Activated naive CD4-positive, alpha-beta T cell treated with Interleukin-2 at 50 U/mL for 16 hours (primary cell): ENCODE measurements around the gene MRTO4.
"Not testable (repeated sequence)": the region's sequence is repeated elsewhere in the genome, so short reads cannot be mapped to it uniquely, and the experiment has no call there.

ENCODE experiments used
- DNase-seq: peaks from one replicate; pipeline ENCODE4 v3.0.0-alpha.2; 2020

The MRTO4 gene

DNA sequence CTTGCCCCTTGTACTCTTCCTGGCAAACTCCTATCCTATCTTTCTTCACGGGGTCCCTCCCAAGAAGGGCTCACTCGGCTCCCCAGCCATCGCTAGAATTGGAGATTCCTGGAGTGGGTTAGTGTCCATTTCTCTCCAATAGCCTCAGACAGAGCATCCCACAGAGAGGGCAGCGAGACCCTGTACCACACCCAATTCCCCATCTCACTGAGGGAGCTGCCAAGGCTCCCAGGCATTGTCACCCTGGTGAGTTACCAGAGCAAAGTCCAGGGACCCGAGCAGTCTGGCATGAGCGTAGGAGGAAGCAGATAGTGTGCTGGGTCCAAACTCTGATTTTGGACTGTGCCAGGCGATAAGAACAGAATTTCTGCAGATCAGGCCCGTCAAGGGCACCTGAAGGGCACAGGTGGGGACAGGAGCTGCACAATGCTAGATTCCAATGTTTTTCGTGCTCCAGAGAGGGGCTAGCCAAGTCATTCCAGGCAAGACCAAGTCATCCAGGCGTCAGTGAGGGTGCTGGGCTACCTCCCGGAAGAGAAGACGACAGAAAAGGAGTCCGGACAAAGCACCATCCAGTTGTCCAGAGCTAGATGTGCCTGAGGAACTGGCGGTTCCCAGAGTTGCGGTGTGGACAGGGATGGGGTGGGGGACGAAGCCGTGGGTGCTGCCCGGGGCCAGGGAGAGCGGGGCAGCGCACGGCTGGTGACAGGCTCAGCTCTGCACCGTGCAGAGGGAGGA, 21.7 kb downstream of the MRTO4 start:
- DNase-seq = no peak

DNA sequence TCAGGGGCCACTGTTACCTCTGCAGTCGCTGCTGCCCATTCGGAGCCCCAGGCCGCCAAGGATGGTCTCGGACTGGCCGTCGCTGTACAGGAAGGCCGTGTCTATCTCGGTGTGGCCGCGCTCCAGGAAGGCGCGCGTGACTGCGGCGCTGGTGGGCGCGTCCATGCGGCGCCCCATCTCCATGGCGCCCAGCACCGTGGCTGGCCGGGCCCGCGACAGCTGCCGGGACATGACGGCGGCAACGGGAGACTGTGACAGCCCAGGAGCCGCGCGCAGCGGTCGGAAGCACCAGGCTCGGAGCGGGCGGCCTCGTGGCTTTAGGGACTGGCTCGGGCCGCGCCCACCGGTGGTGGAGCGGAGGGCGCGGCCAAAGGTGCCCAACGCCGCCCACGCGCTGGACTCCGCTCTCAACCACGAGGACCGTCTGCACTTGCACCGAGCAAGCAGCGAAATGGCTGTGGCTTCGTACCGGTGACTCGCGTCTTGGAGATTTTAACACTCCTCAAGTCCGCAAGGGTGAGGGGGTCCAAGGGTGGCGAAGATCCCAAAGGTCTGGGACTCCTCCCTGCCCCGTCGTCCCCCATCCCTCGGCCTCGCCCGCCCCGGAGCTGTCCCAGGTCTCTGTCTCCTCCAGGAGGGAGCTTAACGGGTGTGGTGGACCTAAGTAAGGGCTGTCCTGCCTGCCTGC, 22.4 kb downstream of the MRTO4 start:
- DNase-seq = not testable (repeated sequence)

DNA sequence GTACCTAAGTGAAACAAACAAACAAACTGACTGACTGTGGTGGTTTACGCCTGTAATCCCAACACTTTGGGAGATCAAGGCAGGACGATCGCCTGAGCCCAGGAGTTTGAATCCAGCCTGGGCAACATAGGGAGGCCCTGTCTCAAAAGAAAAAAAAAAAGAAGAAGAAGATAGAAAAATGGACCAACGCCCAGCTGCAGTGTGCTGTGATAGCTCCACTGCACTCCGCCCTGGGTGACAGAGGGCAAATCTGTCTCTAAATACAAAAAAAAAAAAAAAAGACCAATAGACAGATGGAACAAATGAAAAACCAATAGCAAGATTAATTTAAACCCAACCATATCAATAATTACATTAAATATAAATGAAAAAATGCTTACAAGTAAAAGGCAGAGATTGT, 23.0 kb downstream of the MRTO4 start:
- no peak for DNase-seq

DNA sequence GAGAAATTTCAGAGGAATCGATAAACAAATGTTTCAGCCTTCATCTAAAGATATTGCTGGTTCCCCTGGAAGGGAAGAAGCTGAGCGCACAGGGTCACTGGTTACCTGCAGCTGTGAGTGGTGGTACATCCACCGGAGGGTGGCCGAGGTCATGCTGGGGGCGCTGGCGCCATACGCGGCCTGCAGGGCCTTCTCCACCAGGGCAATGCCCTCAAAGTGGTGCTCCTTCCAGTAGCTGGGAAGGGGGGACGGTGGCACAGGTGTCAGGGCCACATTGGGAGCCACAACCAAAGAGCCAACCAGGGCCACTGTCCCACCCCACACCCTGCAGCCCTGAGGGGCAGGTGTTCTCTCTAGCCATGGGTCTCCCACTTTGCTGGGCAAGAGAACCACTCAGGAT, 32.3 kb downstream of the MRTO4 start:
- no peak for DNase-seq

DNA sequence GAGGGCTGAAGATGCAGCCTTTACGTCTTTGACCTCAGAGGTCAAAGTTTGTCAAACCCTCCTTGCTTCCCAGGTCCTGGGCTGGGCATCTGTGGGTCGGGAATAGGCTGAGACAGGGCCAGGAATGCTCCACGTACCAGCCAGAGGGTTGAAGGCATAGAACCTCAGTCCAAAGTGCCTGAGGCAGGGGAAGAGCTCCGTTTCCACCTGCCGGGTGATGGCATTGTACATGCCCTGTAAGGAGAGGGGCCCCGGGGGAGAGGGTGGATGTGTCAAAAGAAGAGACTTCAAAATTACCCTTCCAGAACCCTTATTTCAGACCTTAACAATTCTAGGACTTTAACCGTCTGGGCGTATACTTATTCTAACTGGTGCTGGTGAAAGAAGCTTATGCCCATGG, 33.3 kb downstream of the MRTO4 start:
- no peak for DNase-seq

DNA sequence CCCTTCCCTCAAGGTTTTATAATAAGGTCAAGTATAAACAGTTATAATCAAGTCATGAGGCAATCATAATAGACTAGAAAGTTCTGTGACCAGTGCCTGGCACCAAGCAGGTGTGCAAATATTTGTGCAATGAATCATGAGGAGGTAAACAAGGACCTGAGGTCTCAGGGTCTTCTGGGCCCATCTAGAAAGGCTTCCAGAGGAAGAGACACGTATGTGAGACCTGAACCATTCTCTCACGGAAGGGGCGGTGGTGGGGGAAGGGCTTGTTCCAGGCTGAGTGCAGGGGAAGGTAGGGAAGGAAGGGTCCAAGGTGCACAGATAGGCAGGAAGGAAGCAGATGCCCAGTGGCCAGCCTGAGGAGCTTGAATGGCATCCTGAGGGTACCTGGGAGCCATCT, 33.8 kb downstream of the MRTO4 start:
- DNase-seq = not testable (repeated sequence)

DNA sequence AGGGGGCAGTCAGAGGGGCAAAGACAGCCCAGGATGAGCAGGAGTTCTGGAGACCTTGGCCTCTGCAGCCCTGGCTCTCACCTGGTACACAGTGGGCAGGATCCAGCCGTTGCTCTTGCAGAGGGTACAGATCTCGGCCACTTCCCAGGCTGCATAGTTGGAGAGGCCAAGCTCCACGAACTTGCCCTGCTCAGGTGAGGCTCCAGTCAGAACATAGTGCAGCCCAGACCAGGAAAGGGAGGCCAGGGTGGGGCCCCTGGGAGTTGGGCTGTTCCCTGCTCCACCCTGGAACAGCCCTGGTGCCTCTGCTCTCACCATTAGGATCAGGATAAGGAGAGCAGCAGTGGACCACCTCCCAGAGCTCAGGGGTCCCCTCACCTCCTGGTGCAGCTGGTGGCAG, 34.2 kb downstream of the MRTO4 start:
- not testable (repeated sequence) for DNase-seq

DNA sequence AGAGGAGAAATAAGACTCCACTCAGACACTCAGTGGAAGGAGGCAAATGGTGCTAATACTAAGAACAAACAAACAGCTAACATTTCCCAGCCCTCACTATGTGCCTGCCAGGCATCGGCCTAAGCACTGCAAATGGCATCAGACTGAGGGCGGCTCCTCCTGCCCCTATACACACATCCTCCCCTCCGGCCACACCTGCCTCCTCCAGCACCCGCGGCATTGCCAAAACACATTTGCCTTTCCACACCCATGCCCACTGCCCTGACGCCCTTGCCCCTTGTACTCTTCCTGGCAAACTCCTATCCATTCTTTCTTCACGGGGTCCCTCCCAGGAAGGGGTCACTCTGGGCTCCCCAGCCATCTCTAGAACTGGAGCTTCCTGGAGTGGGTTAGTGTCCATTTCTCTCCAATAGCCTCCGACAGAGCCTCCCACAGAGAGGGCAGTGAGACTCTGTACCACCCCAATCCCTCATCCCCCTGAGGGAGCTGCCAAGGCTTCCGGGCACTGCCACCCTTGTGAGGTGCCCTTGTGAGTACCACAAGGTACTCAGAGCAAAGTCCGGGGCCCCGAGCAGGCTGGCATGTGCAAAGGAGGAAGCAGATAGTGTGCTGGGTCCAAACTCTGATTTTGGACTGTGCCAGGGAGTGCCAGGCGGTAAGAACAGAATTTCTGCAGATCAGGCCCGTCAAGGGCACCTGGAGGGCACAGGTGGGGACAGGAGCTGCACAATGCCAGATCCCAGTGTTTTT, 36.0 kb downstream of the MRTO4 start:
- DNase-seq = no peak

DNA sequence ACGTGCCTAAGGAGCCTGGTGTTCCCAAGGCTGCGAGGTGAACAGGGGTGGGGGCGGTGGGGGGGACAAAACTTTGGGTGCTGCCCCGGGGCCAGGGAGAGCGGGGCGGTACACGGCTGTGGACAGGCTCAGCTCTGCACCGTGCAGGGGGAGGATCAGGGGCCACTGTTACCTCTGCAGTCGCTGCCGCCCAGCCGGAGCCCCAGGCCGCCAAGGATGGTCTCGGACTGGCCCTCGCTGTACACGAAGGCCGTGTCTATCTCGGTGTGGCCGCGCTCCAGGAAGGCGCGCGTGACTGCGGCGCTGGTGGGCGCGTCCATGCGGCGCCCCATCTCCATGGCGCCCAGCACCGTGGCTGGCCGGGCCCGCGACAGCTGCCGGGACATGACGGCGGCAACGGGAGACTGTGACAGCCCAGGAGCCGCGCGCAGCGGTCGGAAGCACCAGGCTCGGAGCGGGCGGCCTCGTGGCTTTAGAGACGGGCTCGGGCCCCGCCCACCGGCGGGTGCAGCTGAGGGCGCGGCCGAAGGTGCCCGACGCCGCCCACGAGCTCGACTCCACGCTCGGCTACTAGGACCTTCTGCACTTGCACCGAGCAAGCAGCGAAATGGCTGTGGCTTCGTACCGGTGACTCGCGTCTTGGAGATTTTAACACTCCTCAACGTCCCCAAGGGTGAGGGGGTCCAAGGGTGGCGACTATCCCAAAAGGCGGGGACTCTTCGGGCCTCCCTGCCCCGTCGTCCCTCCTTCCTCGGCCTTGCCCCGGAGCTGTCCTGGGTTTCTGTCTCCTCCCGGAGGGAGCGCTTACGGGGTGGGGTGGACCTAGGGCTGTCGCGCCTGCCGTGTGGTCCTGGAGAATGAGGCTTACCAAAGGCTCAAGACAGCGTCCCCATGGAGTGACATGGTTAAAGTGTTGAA, 37.0 kb downstream of the MRTO4 start, which contains the start of gene AKR7A3:
Gene AKR7A3, minus strand, starts transcription at position 447 of the 918 bp plus-strand sequence. Its CDS starts 61 bp downstream, at position 386.
- peak; percentile 71 for DNase-seq

DNA sequence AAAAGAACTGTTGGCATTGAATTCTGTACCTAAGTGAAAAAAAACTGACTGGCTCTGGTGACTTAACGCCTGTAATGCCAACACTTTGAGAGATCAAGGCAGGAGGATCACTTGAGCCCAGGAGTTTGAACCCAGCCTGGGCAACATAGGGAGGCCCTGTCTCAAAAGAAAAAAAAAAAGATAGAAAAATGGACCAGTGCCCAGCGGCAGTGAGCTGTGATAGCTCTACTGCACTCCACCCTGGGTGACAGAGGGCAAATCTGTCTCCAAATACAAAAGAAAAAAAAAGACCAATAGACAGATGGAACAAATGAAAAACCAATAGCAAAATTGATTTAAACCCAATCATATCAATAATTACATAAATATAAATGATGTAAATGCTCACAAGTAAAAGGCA, 37.6 kb downstream of the MRTO4 start:
- no peak for DNase-seq

DNA sequence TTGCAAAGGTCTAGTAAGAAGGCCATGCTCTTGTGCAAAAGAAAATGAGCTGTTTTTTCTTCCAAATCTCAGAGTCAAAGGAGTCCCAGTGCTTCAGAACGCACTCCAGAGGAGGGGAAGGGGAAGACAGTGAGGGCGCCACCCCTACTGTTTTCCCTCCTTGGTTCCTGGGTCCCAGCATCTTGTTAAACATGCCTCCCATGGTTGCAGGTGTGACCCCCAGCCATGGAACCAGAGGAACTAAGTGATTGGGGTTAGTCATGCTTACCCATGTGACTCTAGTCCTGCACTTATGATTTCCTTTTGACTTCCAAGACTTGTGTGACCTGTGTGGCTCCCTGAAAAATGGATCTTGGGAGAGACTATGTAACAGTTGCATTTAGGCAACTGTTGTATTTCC, 43.0 kb downstream of the MRTO4 start:
- DNase-seq = no peak

DNA sequence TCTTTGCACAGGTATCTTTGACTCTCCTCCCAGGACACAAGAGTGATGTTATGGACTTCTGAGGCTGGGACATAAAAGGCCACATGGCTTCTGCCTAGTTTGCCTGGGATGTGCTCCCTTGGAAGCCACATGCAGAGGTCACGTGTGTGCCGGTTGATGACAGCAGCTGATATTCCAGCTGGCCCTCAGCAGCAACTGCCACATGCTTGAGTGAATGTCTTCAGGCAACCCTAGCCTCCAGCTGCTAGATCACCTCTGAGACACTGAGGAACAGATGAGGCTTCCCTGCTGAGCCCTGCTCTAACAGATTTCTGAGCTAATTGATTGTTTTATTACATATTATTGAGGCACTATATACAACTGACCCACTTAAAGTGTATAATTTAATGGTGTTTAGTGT, 48.6 kb downstream of the MRTO4 start:
- DNase-seq = no peak

DNA sequence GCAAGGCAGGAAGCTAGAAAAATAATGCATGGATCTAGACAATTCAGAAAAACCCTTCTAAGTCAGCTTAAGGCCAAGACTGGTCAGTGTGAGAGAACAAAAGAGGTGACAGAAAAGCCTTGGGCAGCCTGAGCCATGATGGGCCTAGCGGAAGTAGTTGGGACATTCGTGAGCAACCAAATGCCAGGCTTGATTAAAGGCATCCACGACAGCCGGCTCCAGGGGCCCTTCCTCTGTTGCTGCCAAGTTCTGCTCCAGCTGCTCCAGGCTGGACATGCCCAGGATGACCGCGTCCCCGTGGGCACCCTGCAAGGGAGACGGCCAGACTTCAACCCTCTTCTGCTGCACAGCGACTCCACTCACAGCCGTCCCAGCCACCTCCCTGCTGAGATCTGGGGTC, 52.5 kb downstream of the MRTO4 start:
- not testable (repeated sequence) for DNase-seq

DNA sequence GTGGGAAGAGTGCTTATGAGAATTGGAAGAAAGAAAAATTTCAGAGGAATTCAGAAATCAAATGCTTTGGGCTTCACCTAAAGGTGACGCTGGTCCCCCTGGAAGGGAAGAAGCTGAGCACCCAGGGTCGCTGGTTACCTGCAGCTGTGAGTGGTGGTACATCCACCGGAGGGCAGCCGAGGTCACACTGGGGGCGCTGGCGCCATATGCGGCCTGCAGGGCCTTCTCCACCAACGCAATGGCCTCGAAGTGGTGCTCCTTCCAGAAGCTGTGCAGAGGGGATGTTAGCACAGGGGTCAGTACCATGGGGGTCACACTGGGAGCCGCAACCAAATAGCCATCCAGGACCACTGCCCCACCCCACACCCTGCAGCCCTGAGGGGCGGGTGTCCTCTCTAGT, 54.3 kb downstream of the MRTO4 start:
- no peak for DNase-seq

DNA sequence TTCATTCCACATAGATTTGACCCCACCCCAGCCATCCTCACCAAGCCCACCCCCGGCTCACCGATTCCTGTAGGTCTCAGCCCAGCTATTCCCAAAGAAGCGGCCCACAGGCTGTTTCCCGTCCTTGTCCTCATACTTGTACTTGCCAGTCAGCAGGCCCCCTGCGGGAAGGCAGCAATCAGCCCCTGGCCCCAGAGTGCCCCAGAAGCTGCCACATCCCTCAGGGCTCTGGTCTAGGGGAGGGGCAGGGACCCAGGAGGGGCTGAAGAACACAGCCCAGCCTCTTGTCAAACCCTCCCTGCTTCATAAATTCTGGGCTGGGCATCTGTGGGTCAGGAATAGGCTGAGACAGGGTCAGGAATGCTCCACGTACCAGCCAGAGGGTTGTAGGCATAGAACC, 55.3 kb downstream of the MRTO4 start:
- no peak for DNase-seq

DNA sequence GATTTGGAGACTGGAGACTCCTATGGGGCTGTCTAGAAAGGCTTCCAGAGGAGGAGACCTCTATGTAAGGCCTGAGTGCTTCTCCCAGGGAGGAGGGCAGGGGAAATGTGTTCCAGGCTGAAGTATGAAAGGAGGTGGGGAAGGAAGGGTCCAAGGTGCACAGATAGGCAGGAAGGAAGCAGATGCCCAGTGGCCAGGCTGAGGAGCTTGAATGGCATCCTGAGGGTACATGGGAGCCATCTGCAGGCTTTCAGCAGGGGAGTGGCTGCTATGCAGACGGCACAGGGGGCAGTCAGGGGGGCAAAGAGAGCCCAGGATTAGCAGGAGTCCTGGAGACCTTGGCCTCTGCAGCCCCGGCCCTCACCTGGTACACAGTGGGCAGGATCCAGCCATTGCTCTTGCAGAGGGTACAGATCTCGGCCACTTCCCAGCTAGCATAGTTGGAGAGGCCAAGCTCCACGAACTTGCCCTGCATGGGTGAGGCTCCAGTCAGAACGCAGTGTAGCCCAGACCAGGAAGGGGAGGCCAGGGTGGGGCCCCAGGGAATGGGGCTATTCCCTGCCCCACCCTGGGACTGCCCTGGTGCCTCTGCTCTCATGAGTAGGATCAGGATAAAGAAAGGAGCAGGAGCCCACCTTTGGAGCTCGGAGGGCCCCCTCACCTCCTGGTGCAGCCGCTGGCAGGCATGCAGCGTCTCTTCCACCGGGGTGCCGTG, 56.3 kb downstream of the MRTO4 start:
- no peak for DNase-seq

DNA sequence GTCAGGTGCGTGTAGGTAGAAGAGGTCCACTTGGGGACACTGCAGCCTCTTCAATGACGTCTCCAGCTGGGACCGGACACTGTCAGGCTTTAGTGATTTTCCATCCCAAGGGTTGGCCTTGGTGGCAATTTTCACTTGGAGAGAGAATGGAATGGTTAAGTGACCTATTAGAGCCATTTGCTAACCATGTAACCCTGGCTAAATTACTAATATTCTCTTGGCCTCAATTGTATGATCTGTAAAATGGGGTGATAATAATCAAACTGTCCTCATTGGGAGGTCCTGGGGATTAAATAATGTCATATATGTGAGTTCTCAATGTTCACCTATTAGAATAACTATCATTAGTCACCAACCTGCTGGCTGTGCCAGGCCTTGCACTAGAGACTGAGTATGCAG, 56.9 kb downstream of the MRTO4 start:
- DNase-seq = no peak

DNA sequence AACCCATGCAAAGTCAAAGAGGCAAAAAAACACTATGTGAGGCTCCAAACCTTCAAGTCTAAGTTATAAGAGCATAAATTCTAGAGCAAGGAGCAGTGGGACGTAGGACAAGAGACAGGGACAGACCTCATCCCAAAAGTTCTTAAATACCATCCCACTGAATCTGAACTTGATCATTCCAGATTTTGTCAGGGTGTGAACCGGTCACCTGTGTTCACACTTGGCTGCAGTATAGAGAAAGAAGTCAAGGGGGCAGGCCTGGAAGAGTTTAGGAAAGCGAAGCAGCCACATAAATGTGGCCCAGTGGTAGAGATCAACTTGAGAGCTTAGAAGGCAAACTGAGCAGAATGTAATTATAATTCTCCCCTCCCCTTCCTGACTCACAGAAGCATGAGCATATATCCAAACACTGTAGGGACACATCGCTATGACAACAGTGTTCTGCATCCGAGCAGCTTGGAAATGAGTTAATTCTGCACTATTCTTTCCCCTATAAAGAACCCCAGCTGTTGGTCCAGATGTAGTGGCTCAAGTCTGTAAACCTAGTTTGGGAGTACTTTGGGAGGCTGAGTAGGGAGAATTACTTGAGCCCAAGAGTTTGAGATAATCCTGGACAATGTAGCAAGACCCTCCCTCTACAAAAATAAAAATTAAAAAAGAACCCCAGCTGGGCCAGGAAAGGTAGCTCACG, 57.7 kb downstream of the MRTO4 start:
- DNase-seq = no peak
